GM12878 (cell line): ENCODE measurements around the gene SPHK2. TPM values are rescaled to one million over a fixed set of nuclear protein-coding genes. Genes with fewer than 3 reads are reported as not detected.

ENCODE experiments used
- ATAC-seq: fragments of 200-7000 bp; cut with Tn5 transposase; 3 replicates; pipeline ENCODE4 v1.9.1; 2020; ENCODE audit warnings: mild to moderate bottlenecking, moderate library complexity
- BruUV-seq: library from RNA; stranded (reverse); fragments of 400-500 nt; replicated peaks from 2 replicates; lab custom pipeline; 2021; lab: Mats Ljungman, UMichigan
- CTCF ChIA-PET: fragments of 300-600 bp; sonication (Branson Sonifier 250); formaldehyde crosslinking; extraction: SDS; loops from one replicate; lab custom pipeline; 2021; ENCODE audit warnings: inconsistent platforms; lab: Yijun Ruan, JAX
- POLR2A ChIA-PET: fragments of 350-600 bp; formaldehyde crosslinking; extraction: SDS; loops from one replicate; lab custom pipeline; 2021; ENCODE audit warnings: inconsistent platforms; lab: Charles Lee
- RAD21 ChIA-PET: fragments of 300-600 bp; sonication (Branson Sonifier 250); formaldehyde crosslinking; loops from one replicate; lab custom pipeline; 2023; ENCODE audit warnings: antibody characterized with exemption; ENCODE audit not compliant: unreplicated experiment; lab: Charles Lee
- SMC1A ChIA-PET: fragments of 300-600 bp; sonication (Branson Sonifier 250); formaldehyde crosslinking; loops from one replicate; lab custom pipeline; 2023; ENCODE audit not compliant: unreplicated experiment, uncharacterized antibody; lab: Charles Lee
- DNase-seq: peaks from one replicate; pipeline ENCODE4 v3.0.0-alpha.2; 2011; ENCODE audit warnings: low read depth, low spot score
- FAIRE-seq: peaks from 3 replicates; lab custom pipeline; 2011; peaks lifted over from hg19 to GRCh38; lab: Jason Lieb, UNC
- H2AFZ ChIP-seq: 2 replicates; pipeline ENCODE4 v1.6.0; 2011; ENCODE audit warnings: low read depth, low read length, control low read depth; ENCODE audit not compliant: control insufficient read depth
- H3K27ac ChIP-seq: 2 replicates; pipeline ENCODE4 v1.5.1; 2011; ENCODE audit warnings: control low read depth; ENCODE audit not compliant: control insufficient read depth, insufficient read depth
- H3K27me3 ChIP-seq, 2 experiments: replicated peaks in 1 of 2; 2 replicates each; pipeline versions ENCODE4 v1.6.0 to v1.6.1; 2011; ENCODE audit warnings: low read length in 1 of 2; ENCODE audit not compliant: control insufficient read depth in 2 of 2, insufficient read depth in 2 of 2
- H3K36me3 ChIP-seq, 2 experiments: 2 replicates each; pipeline ENCODE4 v1.5.1; 2011; ENCODE audit warnings: low read length in 1 of 2; ENCODE audit not compliant: control insufficient read depth in 2 of 2, insufficient read depth in 2 of 2
- H3K4me1 ChIP-seq: 2 replicates; pipeline ENCODE4 v1.6.1; 2011; ENCODE audit warnings: mild to moderate bottlenecking, low read length, moderate library complexity, mixed read lengths; ENCODE audit not compliant: control insufficient read depth, insufficient read depth
- H3K4me2 ChIP-seq: 2 replicates; pipeline ENCODE4 v1.6.0; 2011; ENCODE audit warnings: control low read depth; ENCODE audit not compliant: control insufficient read depth, insufficient read depth
- H3K4me3 ChIP-seq: fragments of 200-600 bp; sonication (generic); 2 replicates; pipeline ENCODE4 v1.5.1; 2016
- H3K79me2 ChIP-seq: 2 replicates; pipeline ENCODE4 v1.6.0; 2011; ENCODE audit warnings: low read length; ENCODE audit not compliant: control insufficient read depth, insufficient read depth
- H3K9ac ChIP-seq: 2 replicates; pipeline ENCODE4 v1.8.0; 2011; ENCODE audit warnings: low read length, control low read depth, mixed read lengths; ENCODE audit not compliant: control insufficient read depth, insufficient read depth
- H3K9me3 ChIP-seq: replicated peaks from 3 replicates; pipeline ENCODE4 v1.5.1; 2011; ENCODE audit warnings: mild to moderate bottlenecking, low read length; ENCODE audit not compliant: control insufficient read depth, insufficient read depth
- H4K20me1 ChIP-seq: 2 replicates; pipeline ENCODE4 v1.6.0; 2011; ENCODE audit not compliant: control insufficient read depth, insufficient read depth
- ATF2 ChIP-seq: IDR thresholded peaks from 2 replicates; pipeline ENCODE4 v1.6.1; 2012; ENCODE audit warnings: low read length, inconsistent platforms
- CHD2 ChIP-seq: IDR thresholded peaks from 2 replicates; pipeline ENCODE4 v1.6.1; 2011; ENCODE audit warnings: low read depth, low read length, improper control_type of control experiment, borderline replicate concordance
- CREB1 ChIP-seq: IDR thresholded peaks from 2 replicates; pipeline ENCODE4 v1.6.1; 2012; ENCODE audit warnings: low read depth, mild to moderate bottlenecking, inconsistent platforms
- EZH2 ChIP-seq: IDR thresholded peaks from 2 replicates; pipeline ENCODE4 v1.6.1; 2012; ENCODE audit warnings: low read depth, mild to moderate bottlenecking, control low read depth, inconsistent platforms, low read length, borderline replicate concordance; ENCODE audit not compliant: control insufficient read depth
- HSF1 ChIP-seq: fragments of 150-350 bp; IDR thresholded peaks from 2 replicates; pipeline ENCODE4 v1.6.1; 2014; ENCODE audit warnings: mild to moderate bottlenecking, low read depth, low read length
- MAX ChIP-seq: IDR thresholded peaks from 2 replicates; pipeline ENCODE4 v1.6.1; 2012; ENCODE audit warnings: low read depth, low read length, improper control_type of control experiment
- NFXL1 ChIP-seq: fragments of 450-650 bp; IDR thresholded peaks from 2 replicates; pipeline ENCODE4 v1.6.1; 2017; ENCODE audit warnings: antibody characterized with exemption, mild to moderate bottlenecking, borderline replicate concordance
- NFYA ChIP-seq: IDR thresholded peaks from 2 replicates; pipeline ENCODE4 v1.6.1; 2011; ENCODE audit warnings: low read depth, mild to moderate bottlenecking, low read length, improper control_type of control experiment, borderline replicate concordance
- RCOR1 ChIP-seq: conservative IDR thresholded peaks from 2 replicates; pipeline ENCODE4 v1.6.1; 2012; ENCODE audit warnings: low read depth, low read length, improper control_type of control experiment
- TCF3 ChIP-seq: IDR thresholded peaks from 2 replicates; pipeline ENCODE4 v1.6.1; 2012; ENCODE audit warnings: low read depth, mild to moderate bottlenecking, low read length, borderline replicate concordance; ENCODE audit not compliant: insufficient read depth
- WGBS: methylation state at CpG from one replicate; pipeline ENCODE4 v1.1.6; 2016; ENCODE audit warnings: low lambda C conversion rate; ENCODE audit not compliant: insufficient replicate concordance, insufficient coverage; ENCODE audit errors: missing lambda C conversion rate; 5-methylcytosine and 5-hydroxymethylcytosine counted together
- in situ Hi-C: fragments of 300-500 bp; cut with MboI; formaldehyde crosslinking; loops from 9 replicates; pipeline ENCODE4 v1.14.3; 2018; ENCODE audit warnings: mixed read lengths
- intact Hi-C: fragments of 100-400 bp; cut with micrococcal nuclease; formaldehyde crosslinking; loops from one replicate; pipeline ENCODE4 v1.14.2; 2022; ENCODE audit not compliant: unreplicated experiment
- polyA plus RNA-seq, 11 experiments: library from polyadenylated mRNA; depleted of rRNA in 4 of 11; unstranded in 6 of 11; stranded (reverse) in 5 of 11; fragments of >200 nt; fragmentation: Nextera tagmentation in 4 of 11; fragmentation: Illumina TruSeq in 1 of 11; extraction: Ambion mirVana in 4 of 11; extraction: Trizol in 1 of 11; gene quantifications; 1 replicate in 1 of 11; 2 replicates in 10 of 11; pipeline versions ENCODE4 v1.2.1 to v1.2.3, GENCODE V29; 2011 to 2016; ENCODE audit warnings: inconsistent platforms in 2 of 11, missing spikeins in 2 of 11, low read depth in 1 of 11
- total RNA-seq, 4 experiments: library from RNA; depleted of rRNA in 3 of 4; stranded (reverse); fragments of >200 nt in 3 of 4; fragmentation: Illumina TruSeq in 1 of 4; extraction: Trizol in 1 of 4; gene quantifications; 2 replicates each; pipeline versions ENCODE4 v1.2.1 to v1.2.3, GENCODE V29; 2013 to 2021
- TF ChIP-seq, protein P1 (sequence below): fragments of 450-650 bp; IDR thresholded peaks from 2 replicates; pipeline ENCODE4 v1.6.1; 2017; ENCODE audit warnings: mild to moderate bottlenecking, moderate library complexity
- TF ChIP-seq, protein P2 (sequence below): fragments of 450-650 bp; IDR thresholded peaks from 2 replicates; pipeline ENCODE4 v1.6.1; 2016; ENCODE audit warnings: mild to moderate bottlenecking, moderate library complexity, borderline replicate concordance

The SPHK2 gene
- total and polyA plus RNA-seq, 10 of the 15 experiments (the other 5 are each of a cell fraction or from before 2014, with no cell fraction given), result 0.37 to 40.5 (median 11.2) TPM

- ChIA-PET POLR2A (no interaction called here), RAD21 (interaction anchor here (1.0 kb wide), 1 partner anchor 23 kb away, joined by 3 read pairs; no protein-coding TSS in a partner anchor), SMC1A (no interaction called here), CTCF (interaction anchor here (2.0 to 2.7 kb wide), 4 partner anchors 10 to 22 kb away, joined by 8 to 26 read pairs (median 16); no protein-coding TSS in a partner anchor)
- no peak overlapping the region for H3K27ac ChIP-seq
- FAIRE-seq (no peak), ATAC-seq (no peak), DNase-seq (no peak)
- intact Hi-C loops (no loop called here), in situ Hi-C loops (no loop called here)
- no peaks in the 10 kb centered on the region for H4K20me1 ChIP-seq
- H3K4me3 ChIP-seq, result no peak overlapping the region
- H3K36me3 ChIP-seq, result no peaks in the 10 kb centered on the region
- 80% methylated on average over 7 of the region's 7 CpGs for WGBS
- no peaks in the 10 kb centered on the region for H3K4me1 ChIP-seq
- H3K79me2 ChIP-seq, result no peaks in the 10 kb centered on the region
- no peaks in the 10 kb centered on the region for H3K9me3 ChIP-seq
- H2AFZ ChIP-seq, result no peak overlapping the region
- no peak overlapping the region for H3K9ac ChIP-seq
- no TSS peak for BruUV-seq
- H3K27me3 ChIP-seq, result no peaks in the 10 kb centered on the region
- H3K4me2 ChIP-seq, result no peak overlapping the region
- no peak for TF ChIP-seq ATF2
- no peak for TF ChIP-seq RCOR1
- no peak for TF ChIP-seq HSF1
- no peak for TF ChIP-seq MAX
- no peak for TF ChIP-seq CREB1
- TF ChIP-seq, protein P1, sequence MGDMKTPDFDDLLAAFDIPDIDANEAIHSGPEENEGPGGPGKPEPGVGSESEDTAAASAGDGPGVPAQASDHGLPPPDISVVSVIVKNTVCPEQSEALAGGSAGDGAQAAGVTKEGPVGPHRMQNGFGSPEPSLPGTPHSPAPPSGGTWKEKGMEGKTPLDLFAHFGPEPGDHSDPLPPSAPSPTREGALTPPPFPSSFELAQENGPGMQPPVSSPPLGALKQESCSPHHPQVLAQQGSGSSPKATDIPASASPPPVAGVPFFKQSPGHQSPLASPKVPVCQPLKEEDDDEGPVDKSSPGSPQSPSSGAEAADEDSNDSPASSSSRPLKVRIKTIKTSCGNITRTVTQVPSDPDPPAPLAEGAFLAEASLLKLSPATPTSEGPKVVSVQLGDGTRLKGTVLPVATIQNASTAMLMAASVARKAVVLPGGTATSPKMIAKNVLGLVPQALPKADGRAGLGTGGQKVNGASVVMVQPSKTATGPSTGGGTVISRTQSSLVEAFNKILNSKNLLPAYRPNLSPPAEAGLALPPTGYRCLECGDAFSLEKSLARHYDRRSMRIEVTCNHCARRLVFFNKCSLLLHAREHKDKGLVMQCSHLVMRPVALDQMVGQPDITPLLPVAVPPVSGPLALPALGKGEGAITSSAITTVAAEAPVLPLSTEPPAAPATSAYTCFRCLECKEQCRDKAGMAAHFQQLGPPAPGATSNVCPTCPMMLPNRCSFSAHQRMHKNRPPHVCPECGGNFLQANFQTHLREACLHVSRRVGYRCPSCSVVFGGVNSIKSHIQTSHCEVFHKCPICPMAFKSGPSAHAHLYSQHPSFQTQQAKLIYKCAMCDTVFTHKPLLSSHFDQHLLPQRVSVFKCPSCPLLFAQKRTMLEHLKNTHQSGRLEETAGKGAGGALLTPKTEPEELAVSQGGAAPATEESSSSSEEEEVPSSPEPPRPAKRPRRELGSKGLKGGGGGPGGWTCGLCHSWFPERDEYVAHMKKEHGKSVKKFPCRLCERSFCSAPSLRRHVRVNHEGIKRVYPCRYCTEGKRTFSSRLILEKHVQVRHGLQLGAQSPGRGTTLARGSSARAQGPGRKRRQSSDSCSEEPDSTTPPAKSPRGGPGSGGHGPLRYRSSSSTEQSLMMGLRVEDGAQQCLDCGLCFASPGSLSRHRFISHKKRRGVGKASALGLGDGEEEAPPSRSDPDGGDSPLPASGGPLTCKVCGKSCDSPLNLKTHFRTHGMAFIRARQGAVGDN, result no peak
- no peak for TF ChIP-seq EZH2
- TF ChIP-seq NFYA, result no peak
- no peak for TF ChIP-seq NFXL1
- no peak for TF ChIP-seq TCF3
- TF ChIP-seq, protein P2, sequence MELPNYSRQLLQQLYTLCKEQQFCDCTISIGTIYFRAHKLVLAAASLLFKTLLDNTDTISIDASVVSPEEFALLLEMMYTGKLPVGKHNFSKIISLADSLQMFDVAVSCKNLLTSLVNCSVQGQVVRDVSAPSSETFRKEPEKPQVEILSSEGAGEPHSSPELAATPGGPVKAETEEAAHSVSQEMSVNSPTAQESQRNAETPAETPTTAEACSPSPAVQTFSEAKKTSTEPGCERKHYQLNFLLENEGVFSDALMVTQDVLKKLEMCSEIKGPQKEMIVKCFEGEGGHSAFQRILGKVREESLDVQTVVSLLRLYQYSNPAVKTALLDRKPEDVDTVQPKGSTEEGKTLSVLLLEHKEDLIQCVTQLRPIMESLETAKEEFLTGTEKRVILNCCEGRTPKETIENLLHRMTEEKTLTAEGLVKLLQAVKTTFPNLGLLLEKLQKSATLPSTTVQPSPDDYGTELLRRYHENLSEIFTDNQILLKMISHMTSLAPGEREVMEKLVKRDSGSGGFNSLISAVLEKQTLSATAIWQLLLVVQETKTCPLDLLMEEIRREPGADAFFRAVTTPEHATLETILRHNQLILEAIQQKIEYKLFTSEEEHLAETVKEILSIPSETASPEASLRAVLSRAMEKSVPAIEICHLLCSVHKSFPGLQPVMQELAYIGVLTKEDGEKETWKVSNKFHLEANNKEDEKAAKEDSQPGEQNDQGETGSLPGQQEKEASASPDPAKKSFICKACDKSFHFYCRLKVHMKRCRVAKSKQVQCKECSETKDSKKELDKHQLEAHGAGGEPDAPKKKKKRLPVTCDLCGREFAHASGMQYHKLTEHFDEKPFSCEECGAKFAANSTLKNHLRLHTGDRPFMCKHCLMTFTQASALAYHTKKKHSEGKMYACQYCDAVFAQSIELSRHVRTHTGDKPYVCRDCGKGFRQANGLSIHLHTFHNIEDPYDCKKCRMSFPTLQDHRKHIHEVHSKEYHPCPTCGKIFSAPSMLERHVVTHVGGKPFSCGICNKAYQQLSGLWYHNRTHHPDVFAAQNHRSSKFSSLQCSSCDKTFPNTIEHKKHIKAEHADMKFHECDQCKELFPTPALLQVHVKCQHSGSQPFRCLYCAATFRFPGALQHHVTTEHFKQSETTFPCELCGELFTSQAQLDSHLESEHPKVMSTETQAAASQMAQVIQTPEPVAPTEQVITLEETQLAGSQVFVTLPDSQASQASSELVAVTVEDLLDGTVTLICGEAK, result no peak
- TF ChIP-seq CHD2, result no peak
Observed at GRCh38 chr19:48607359-48607755, 11.9 kb upstream of the SPHK2 start.
